Spinal cord (tissue), 10 donors: ENCODE results near the gene ZFX. TPM values are rescaled to one million over a fixed set of nuclear protein-coding genes. Genes with fewer than 3 reads are reported as not detected.

Experiments
- DNase-seq, 6 donors: peaks; one replicate each; pipeline versions ENCODE4 v3.0.0 to v3.0.0-alpha.2; 2013 to 2015; ENCODE audit warnings: low spot score in 6 of 6, low read depth in 4 of 6
- H3K27ac ChIP-seq: one replicate; pipeline ENCODE4 v1.5.1; 2013; ENCODE audit warnings: low read depth, low read length, control low read depth
- H3K27me3 ChIP-seq: one replicate; pipeline ENCODE4 v1.6.1; 2013; ENCODE audit warnings: low read length; ENCODE audit not compliant: control insufficient read depth, insufficient read depth
- H3K36me3 ChIP-seq: one replicate; pipeline ENCODE4 v1.6.1; 2013; ENCODE audit warnings: low read length; ENCODE audit not compliant: control insufficient read depth, insufficient read depth
- H3K4me1 ChIP-seq: one replicate; pipeline ENCODE4 v1.6.1; 2013; ENCODE audit warnings: low read length; ENCODE audit not compliant: control insufficient read depth, insufficient read depth
- H3K4me3 ChIP-seq: one replicate; pipeline ENCODE4 v1.5.1; 2013; ENCODE audit warnings: low read depth, low read length, control low read depth
- H3K9me3 ChIP-seq: one replicate; pipeline ENCODE4 v1.6.1; 2013; ENCODE audit warnings: low read length; ENCODE audit not compliant: control insufficient read depth, insufficient read depth
- WGBS: methylation state at CpG from one replicate; pipeline ENCODE4 v1.1.5; 2013; ENCODE audit warnings: missing lambda C conversion rate; ENCODE audit not compliant: insufficient coverage; 5-methylcytosine and 5-hydroxymethylcytosine counted together
- polyA plus RNA-seq, 2 donors: library from polyadenylated mRNA; unstranded; fragments of 120-200 nt; gene quantifications; one replicate each; pipeline ENCODE4 v1.2.1, GENCODE V29; 2013; ENCODE audit not compliant: insufficient read length in 2 of 2
- total RNA-seq, 2 donors: library from RNA; depleted of rRNA in 1 of 2; stranded (reverse); fragments of 120-200 nt in 1 of 2; fragments of >200 nt in 1 of 2; gene quantifications; one replicate each; pipeline versions ENCODE4 v1.2.3 to v1.2.4, GENCODE V29; 2013 to 2014
- donor health status: healthy.

ZFX gene
- total and polyA plus RNA-seq, 4 donors: 15.1 to 72.6 (median 40.0) TPM

GRCh38 chrX:24190500-24191156 lies 41.1 kb downstream of the ZFX start:
- WGBS: no CpG with 5 or more reads among the region's 2 CpGs
- peaks cover 9% of the 10 kb centered on the region for H3K36me3 ChIP-seq
- H3K4me1 ChIP-seq: no peaks in the 10 kb centered on the region
- no peak overlapping the region for H3K4me3 ChIP-seq
- H3K27ac ChIP-seq: no peak overlapping the region
- no peak for DNase-seq
- H3K9me3 ChIP-seq: no peaks in the 10 kb centered on the region
- no peaks in the 10 kb centered on the region for H3K27me3 ChIP-seq

- Histone ChIP-seq H3K27me3 (no peaks in the 10 kb centered on the region), H3K4me1 (no peaks in the 10 kb centered on the region), H3K27ac (no peak overlapping the region), H3K4me3 (no peak overlapping the region), H3K9me3 (no peaks in the 10 kb centered on the region), H3K36me3 (peaks cover 5% of the 10 kb centered on the region)
- no peak for DNase-seq
- WGBS: no CpG with 5 or more reads among the region's 1 CpG
These were observed 47.0 kb downstream of the ZFX start for GRCh38 chrX:24196509-24196908.

GRCh38 chrX:24198101-24198500 lies 48.6 kb downstream of the ZFX start:
- DNase-seq: no peak
- Histone ChIP-seq H3K4me3 (no peak overlapping the region), H3K9me3 (no peaks in the 10 kb centered on the region), H3K27me3 (no peaks in the 10 kb centered on the region), H3K27ac (no peak overlapping the region), H3K4me1 (no peaks in the 10 kb centered on the region), H3K36me3 (peaks cover 2% of the 10 kb centered on the region)
- no CpG with 5 or more reads among the region's 4 CpGs for WGBS

- H3K36me3 ChIP-seq: no peaks in the 10 kb centered on the region
- H3K4me3 ChIP-seq: no peak overlapping the region
- no peaks in the 10 kb centered on the region for H3K9me3 ChIP-seq
- H3K27me3 ChIP-seq: no peaks in the 10 kb centered on the region
- H3K4me1 ChIP-seq: no peaks in the 10 kb centered on the region
- no peak overlapping the region for H3K27ac ChIP-seq
- DNase-seq: no peak
- no CpG with 5 or more reads among the region's 2 CpGs for WGBS
These were observed 50.6 kb downstream of the ZFX start for GRCh38 chrX:24200133-24200532.

- no CpG with 5 or more reads among the region's 1 CpG for WGBS
- no peaks in the 10 kb centered on the region for H3K27me3 ChIP-seq
- H3K4me3 ChIP-seq: no peak overlapping the region
- no peak for DNase-seq
- no peaks in the 10 kb centered on the region for H3K4me1 ChIP-seq
- no peaks in the 10 kb centered on the region for H3K9me3 ChIP-seq
- no peak overlapping the region for H3K27ac ChIP-seq
- no peaks in the 10 kb centered on the region for H3K36me3 ChIP-seq
These were observed 51.7 kb downstream of the ZFX start for GRCh38 chrX:24201216-24201615.

GRCh38 chrX:24202465-24203031 lies 53.0 kb downstream of the ZFX start:
- H3K4me1 ChIP-seq: no peaks in the 10 kb centered on the region
- no peaks in the 10 kb centered on the region for H3K9me3 ChIP-seq
- no peak overlapping the region for H3K4me3 ChIP-seq
- H3K27me3 ChIP-seq: no peaks in the 10 kb centered on the region
- 65% methylated on average over 5 of the region's 6 CpGs for WGBS
- DNase-seq: peak in 2 of 6 donors; percentile 1 to 14
- H3K36me3 ChIP-seq: no peaks in the 10 kb centered on the region
- no peak overlapping the region for H3K27ac ChIP-seq

GRCh38 chrX:24203072-24203808 lies 53.7 kb downstream of the ZFX start:
- H3K4me3 ChIP-seq: no peak overlapping the region
- no peaks in the 10 kb centered on the region for H3K9me3 ChIP-seq
- WGBS: 96% methylated on average over 13 of the region's 13 CpGs
- no peaks in the 10 kb centered on the region for H3K27me3 ChIP-seq
- no peaks in the 10 kb centered on the region for H3K4me1 ChIP-seq
- no peak overlapping the region for H3K27ac ChIP-seq
- H3K36me3 ChIP-seq: peaks cover 3% of the 10 kb centered on the region
- no peak for DNase-seq

GRCh38 chrX:24204331-24204730 lies 54.8 kb downstream of the ZFX start:
- peaks cover 6% of the 10 kb centered on the region for H3K36me3 ChIP-seq
- no peaks in the 10 kb centered on the region for H3K9me3 ChIP-seq
- H3K27ac ChIP-seq: no peak overlapping the region
- no peaks in the 10 kb centered on the region for H3K27me3 ChIP-seq
- no peak overlapping the region for H3K4me3 ChIP-seq
- H3K4me1 ChIP-seq: no peaks in the 10 kb centered on the region
- DNase-seq: no peak
- WGBS: 93% methylated on average over 2 of the region's 5 CpGs

- Histone ChIP-seq H3K4me1 (no peaks in the 10 kb centered on the region), H3K4me3 (no peak overlapping the region)
These were observed 55.4 kb downstream of the ZFX start for GRCh38 chrX:24204958-24205357.

GRCh38 chrX:24207826-24208225 lies 58.3 kb downstream of the ZFX start:
- WGBS: no CpG with 5 or more reads among the region's 2 CpGs
- H3K36me3 ChIP-seq: peaks cover 16% of the 10 kb centered on the region
- no peaks in the 10 kb centered on the region for H3K4me1 ChIP-seq
- H3K4me3 ChIP-seq: no peak overlapping the region
- no peak for DNase-seq
- no peaks in the 10 kb centered on the region for H3K9me3 ChIP-seq
- H3K27me3 ChIP-seq: no peaks in the 10 kb centered on the region
- H3K27ac ChIP-seq: no peak overlapping the region

More at GRCh38 chrX:24204958-24205357, 55.4 kb downstream of the ZFX start:
- WGBS: no CpG with 5 or more reads among the region's 1 CpG
- DNase-seq: no peak
- no peaks in the 10 kb centered on the region for H3K27me3 ChIP-seq
- H3K9me3 ChIP-seq: no peaks in the 10 kb centered on the region
- H3K36me3 ChIP-seq: peaks cover 10% of the 10 kb centered on the region
- H3K27ac ChIP-seq: no peak overlapping the region
